ENCODE results near the gene ANKS4B.
"Not testable (repeated sequence)": the region's sequence is repeated elsewhere in the genome, so short reads cannot be mapped to it uniquely, and the experiment has no call there.

ANKS4B gene

GRCh38 chr16:21262779-21263639 is 29.5 kb downstream of the ANKS4B start:
- DNase-seq (ENCODE audit: low spot score) = no peak

DNA sequence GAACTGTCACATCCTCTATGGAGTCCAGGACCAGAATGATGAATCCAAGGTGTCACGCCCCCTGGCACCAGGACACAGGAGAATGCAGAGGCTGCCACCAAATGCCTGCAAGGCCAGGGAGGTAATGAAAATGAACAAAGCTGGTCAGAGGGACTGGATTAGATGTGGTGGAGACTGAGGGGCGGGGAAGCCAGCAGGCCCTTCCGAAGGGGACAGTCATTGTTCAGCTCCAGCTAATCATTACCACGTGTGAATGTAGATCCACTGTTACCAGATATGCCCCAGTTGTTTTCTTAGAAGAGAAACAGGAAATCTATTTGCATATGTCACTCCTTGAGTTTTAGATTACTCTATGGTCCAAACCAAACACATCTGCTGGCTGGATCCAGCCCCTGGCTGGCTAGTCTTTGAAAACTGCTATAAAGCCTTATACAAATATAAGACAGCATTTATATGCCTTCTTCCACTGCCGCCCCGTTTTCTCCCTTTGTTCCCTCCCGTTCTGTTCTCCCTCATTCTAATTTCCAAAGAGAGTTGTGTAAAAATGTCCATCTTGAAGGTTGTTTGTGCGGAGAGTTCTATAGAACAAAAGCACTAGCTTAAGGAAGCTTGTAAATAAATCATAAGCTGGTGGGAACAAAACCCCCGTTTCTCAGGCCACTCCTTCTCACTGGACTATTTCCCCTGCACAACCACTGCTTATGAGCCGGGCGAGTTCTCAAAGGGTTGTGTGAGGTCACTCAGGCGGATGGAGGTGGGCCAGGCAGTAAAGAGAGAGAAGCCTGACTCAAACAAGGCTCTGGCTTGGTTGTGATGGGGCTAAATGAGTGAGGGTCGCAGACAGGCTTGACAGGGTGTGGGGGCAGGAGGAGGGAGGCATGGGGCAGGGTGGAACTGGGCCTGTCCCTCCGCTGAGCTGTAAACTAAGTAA is 30.4 kb downstream of the ANKS4B start:
- DNase-seq (ENCODE audit: low spot score) = no peak

DNA sequence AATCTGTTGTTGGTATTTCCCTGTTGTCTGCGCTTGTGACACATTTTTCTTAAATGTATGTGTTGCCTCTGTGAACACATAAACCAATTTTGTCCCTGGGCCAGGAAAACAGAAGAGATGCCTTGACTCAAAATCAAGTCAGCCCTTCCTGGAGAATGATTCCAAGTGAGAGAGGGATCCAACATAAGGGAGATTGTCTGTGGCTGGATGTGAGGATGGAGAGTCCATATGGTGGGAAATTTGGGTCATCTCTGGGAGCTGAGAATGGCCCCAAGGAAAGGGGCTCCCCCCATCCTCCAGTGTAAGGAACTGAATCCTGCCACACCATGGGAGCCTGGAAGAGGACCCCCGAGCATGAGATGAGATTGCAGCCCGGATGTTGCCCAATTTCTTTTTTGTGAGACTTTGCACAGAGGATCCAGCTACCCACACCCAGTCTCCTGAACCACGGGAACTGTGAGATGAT is 31.1 kb downstream of the ANKS4B start:
- no peak for DNase-seq (ENCODE audit: low spot score)

- DNase-seq (ENCODE audit: low spot score) = no peak
Observed at GRCh38 chr16:21265104-21265837, 31.8 kb downstream of the ANKS4B start.

GRCh38 chr16:21267298-21267697 is 33.8 kb downstream of the ANKS4B start:
- no peak for DNase-seq (ENCODE audit: low spot score)

GRCh38 chr16:21268236-21268635 is 34.7 kb downstream of the ANKS4B start:
- DNase-seq (ENCODE audit: low spot score) = no peak

- DNase-seq (ENCODE audit: low spot score) = no peak
Observed at GRCh38 chr16:21272253-21272652, 38.8 kb downstream of the ANKS4B start.

- DNase-seq (ENCODE audit: low spot score) = not testable (repeated sequence)
Observed at GRCh38 chr16:21272763-21273162, 39.3 kb downstream of the ANKS4B start.

GRCh38 chr16:21274172-21274726 is 40.8 kb downstream of the ANKS4B start:
- no peak for DNase-seq (ENCODE audit: low spot score)

GRCh38 chr16:21275529-21275928 is 42.0 kb downstream of the ANKS4B start:
- DNase-seq (ENCODE audit: low spot score) = no peak

DNA sequence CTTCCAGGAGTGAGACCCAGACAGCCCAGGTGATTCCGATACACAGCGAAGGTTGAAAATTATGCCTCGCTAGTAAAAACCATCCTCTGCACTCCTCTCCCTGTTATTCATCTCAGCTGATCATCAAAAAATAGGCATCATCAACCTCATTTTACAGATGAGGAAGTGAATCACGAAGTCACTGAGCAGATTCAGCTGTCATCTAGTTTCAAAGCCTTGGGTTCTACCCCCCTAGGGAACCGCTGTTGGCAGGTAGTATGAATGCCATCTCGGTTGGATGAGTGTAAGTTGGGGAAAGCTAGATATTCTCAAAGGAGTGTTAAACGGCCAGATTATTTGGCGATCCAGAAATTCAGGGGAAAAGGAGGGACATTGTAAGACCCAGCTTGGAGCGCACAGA is 42.6 kb downstream of the ANKS4B start:
- DNase-seq (ENCODE audit: low spot score) = no peak

DNA sequence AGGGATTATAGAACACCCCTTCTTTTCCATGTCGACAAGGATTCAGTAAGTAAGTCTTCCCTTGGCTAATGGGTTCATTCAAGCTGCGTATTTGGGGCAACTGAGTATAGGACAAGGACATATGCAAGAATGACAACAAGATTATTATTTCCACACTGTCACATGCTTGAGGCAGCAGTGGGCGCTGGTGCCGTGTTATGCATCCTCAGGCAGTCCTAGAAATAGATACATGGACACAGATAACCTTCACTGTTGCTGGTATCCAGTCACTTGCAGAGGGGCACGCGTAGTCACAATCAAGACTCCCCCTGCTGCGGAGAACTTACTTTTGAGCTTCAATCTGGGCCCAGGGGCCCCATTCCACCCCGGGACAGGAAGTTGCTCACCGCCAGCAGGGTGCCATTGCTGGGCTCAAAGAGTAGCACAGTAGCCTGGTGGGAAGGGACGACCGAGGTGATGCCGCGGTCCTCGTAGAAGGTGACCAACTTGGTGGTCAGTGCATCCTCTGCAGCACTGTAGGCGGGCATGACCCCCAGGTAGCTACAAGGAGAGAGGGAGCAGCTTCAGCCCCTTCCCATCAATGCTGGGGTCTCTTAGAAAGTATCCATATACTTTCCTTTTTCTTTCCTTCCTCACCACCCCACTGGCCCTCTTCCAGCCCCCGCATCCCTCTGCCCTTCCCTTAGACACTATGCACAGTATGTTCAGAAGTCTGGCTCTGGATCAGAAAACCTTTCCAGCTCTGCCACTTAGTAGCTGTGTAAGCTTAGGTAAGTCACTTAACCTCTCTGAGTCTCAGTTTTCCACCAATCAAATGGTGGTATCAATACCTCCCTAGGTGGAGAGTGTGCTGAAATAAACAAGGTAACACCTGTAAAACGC is 43.8 kb downstream of the ANKS4B start:
- DNase-seq (ENCODE audit: low spot score) = no peak

GRCh38 chr16:21277927-21278706 is 44.6 kb downstream of the ANKS4B start, which contains the start of gene CRYM:
CRYM (minus strand) TSS chr16:21278290; CDS start chr16:21278251, 39 bp downstream.
- DNase-seq (ENCODE audit: low spot score) = peak; percentile 68

- DNase-seq (ENCODE audit: low spot score) = no peak
Observed at GRCh38 chr16:21279501-21279900, 46.0 kb downstream of the ANKS4B start.

GRCh38 chr16:21281698-21282389 is 48.3 kb downstream of the ANKS4B start:
- no peak for DNase-seq (ENCODE audit: low spot score)

GRCh38 chr16:21283521-21284289 is 50.2 kb downstream of the ANKS4B start:
- DNase-seq (ENCODE audit: low spot score) = peak; percentile 64

DNA sequence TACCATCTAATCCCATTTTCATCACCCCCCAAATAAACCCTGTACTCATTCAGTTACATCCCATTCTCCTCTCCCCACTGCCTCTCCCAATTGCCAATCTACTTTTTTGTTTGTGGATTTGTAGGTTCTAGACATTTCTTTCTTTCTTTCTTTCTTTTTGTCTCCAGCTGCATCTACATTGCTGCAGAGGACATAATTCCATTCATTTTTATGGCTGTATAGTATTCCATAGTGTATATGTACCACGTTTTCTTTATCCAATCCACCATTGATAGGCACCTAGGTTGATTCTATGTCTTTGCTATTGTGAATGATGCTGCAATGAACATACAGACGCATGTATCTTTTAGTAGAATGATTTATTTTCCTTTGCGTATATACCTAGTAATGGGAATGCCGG is 50.9 kb downstream of the ANKS4B start:
- DNase-seq (ENCODE audit: low spot score) = no peak

DNA sequence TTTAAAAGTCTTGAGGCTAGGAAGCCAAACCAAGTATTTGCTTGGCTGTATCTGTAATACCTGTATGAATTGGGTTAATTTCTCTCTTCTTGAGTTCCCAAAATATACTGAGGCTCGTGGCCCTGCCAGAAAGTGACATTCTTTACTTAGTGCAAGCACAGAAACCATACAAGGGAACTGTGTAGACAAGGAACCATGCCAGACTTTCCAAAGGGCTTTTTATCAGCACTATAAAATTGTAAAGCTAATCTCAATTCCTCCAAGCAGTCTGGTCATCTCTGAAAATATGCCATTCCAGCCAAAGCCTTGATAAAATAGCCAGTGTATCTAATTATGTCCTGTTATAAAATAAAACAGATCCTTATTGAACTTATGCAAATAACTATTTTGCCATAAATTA is 51.8 kb downstream of the ANKS4B start:
- DNase-seq (ENCODE audit: low spot score) = no peak

Data from left forelimb (tissue), 1 donor.